H9 (cell line): ENCODE measurements around the gene WRAP53. TPM values are rescaled to one million over a fixed set of nuclear protein-coding genes. Genes with fewer than 3 reads are reported as not detected.

Source experiments
- DNase-seq: peaks from one replicate; pipeline ENCODE4 v3.0.0-alpha.2; 2017
- H2AFZ ChIP-seq: one replicate; pipeline ENCODE4 v1.6.1; 2013; ENCODE audit warnings: mild to moderate bottlenecking, low read length, control low read depth, moderate library complexity
- H2AK5ac ChIP-seq: 2 replicates; pipeline ENCODE4 v1.6.1; 2013; ENCODE audit warnings: low read length, control low read depth, mixed read lengths; ENCODE audit not compliant: insufficient read length
- H2BK120ac ChIP-seq: one replicate; pipeline ENCODE4 v1.6.1; 2013; ENCODE audit warnings: low read depth, mild to moderate bottlenecking, low read length, control low read depth, inconsistent platforms; ENCODE audit not compliant: poor library complexity, severe bottlenecking
- H2BK12ac ChIP-seq: 2 replicates; pipeline ENCODE4 v1.6.1; 2013; ENCODE audit warnings: low read length, control low read depth, mixed read lengths, low read depth; ENCODE audit not compliant: insufficient read length
- H2BK15ac ChIP-seq: 2 replicates; pipeline ENCODE4 v1.6.1; 2013; ENCODE audit warnings: low read depth, low read length, control low read depth
- H2BK20ac ChIP-seq: one replicate; pipeline ENCODE4 v1.6.1; 2013; ENCODE audit warnings: low read depth, mild to moderate bottlenecking, low read length, control low read depth, inconsistent platforms; ENCODE audit not compliant: poor library complexity, severe bottlenecking
- H2BK5ac ChIP-seq: 2 replicates; pipeline ENCODE4 v1.6.1; 2013; ENCODE audit warnings: low read length, control low read depth, mixed read lengths; ENCODE audit not compliant: insufficient read length
- H3K14ac ChIP-seq: 2 replicates; pipeline ENCODE4 v1.6.1; 2013; ENCODE audit warnings: low read length, control low read depth; ENCODE audit not compliant: insufficient read depth
- H3K18ac ChIP-seq: 2 replicates; pipeline ENCODE4 v1.6.1; 2013; ENCODE audit warnings: low read depth, mild to moderate bottlenecking, mixed read lengths, low read length, control low read depth; ENCODE audit not compliant: insufficient read length
- H3K23ac ChIP-seq: 2 replicates; pipeline ENCODE4 v1.6.1; 2013; ENCODE audit warnings: low read length, control low read depth, mixed read lengths, low read depth; ENCODE audit not compliant: insufficient read length
- H3K23me2 ChIP-seq: 2 replicates; pipeline ENCODE4 v1.6.1; 2013; ENCODE audit warnings: low read depth, mild to moderate bottlenecking, mixed read lengths, low read length, control low read depth; ENCODE audit not compliant: insufficient read length, poor library complexity, severe bottlenecking
- H3K27ac ChIP-seq: 2 replicates; pipeline ENCODE4 v1.5.1; 2013; ENCODE audit warnings: low read length, control low read depth, mixed read lengths, low read depth; ENCODE audit not compliant: insufficient read length
- H3K27me3 ChIP-seq: 2 replicates; pipeline ENCODE4 v1.6.1; 2013; ENCODE audit warnings: low read length, control low read depth, inconsistent platforms; ENCODE audit not compliant: insufficient read depth
- H3K4ac ChIP-seq: 2 replicates; pipeline ENCODE4 v1.6.1; 2013; ENCODE audit warnings: low read depth, mild to moderate bottlenecking, control low read depth, inconsistent platforms, low read length, moderate library complexity
- H3K4me1 ChIP-seq: 2 replicates; pipeline ENCODE4 v1.6.1; 2013; ENCODE audit warnings: low read length, control low read depth, inconsistent platforms; ENCODE audit not compliant: insufficient read depth
- H3K4me2 ChIP-seq: 2 replicates; pipeline ENCODE4 v1.6.1; 2013; ENCODE audit warnings: low read length, control low read depth, mixed read lengths; ENCODE audit not compliant: insufficient read length, insufficient read depth
- H3K56ac ChIP-seq: 2 replicates; pipeline ENCODE4 v1.6.1; 2013; ENCODE audit warnings: low read depth, mild to moderate bottlenecking, mixed read lengths, low read length, control low read depth; ENCODE audit not compliant: insufficient read length
- H3K79me1 ChIP-seq: 2 replicates; pipeline ENCODE4 v1.6.1; 2013; ENCODE audit warnings: low read depth, mild to moderate bottlenecking, moderate library complexity, low read length, control low read depth, inconsistent platforms; ENCODE audit not compliant: insufficient read depth, poor library complexity, severe bottlenecking
- H3K79me2 ChIP-seq: 2 replicates; pipeline ENCODE4 v1.6.1; 2013; ENCODE audit warnings: low read length, control low read depth, inconsistent platforms; ENCODE audit not compliant: insufficient read depth
- H3K9ac ChIP-seq: 2 replicates; pipeline ENCODE4 v1.6.1; 2013; ENCODE audit warnings: low read length, control low read depth, mixed read lengths; ENCODE audit not compliant: insufficient read length; ENCODE audit errors: extremely low read depth
- H3K9me3 ChIP-seq: one replicate; pipeline ENCODE4 v1.6.1; 2013; ENCODE audit warnings: low read depth, low read length, inconsistent platforms; ENCODE audit not compliant: control insufficient read depth
- H3T11ph ChIP-seq: one replicate; pipeline ENCODE4 v1.6.1; 2013; ENCODE audit warnings: mild to moderate bottlenecking, low read length, control low read depth, inconsistent platforms
- H4K20me1 ChIP-seq: one replicate; pipeline ENCODE4 v1.6.1; 2013; ENCODE audit not compliant: control insufficient read depth, insufficient read length, insufficient read depth
- H4K5ac ChIP-seq: 2 replicates; pipeline ENCODE4 v1.6.1; 2013; ENCODE audit warnings: low read depth, mild to moderate bottlenecking, mixed read lengths, low read length, control low read depth; ENCODE audit not compliant: insufficient read length
- H4K8ac ChIP-seq: replicated peaks from 2 replicates; pipeline ENCODE4 v1.6.1; 2013; ENCODE audit warnings: low read length, control low read depth, mixed read lengths, low read depth; ENCODE audit not compliant: insufficient read length
- H4K91ac ChIP-seq: 2 replicates; pipeline ENCODE4 v1.6.1; 2013; ENCODE audit warnings: low read depth, mild to moderate bottlenecking, moderate library complexity, mixed read lengths, low read length, control low read depth; ENCODE audit not compliant: insufficient read length
- H3K27ac Mint-ChIP-seq, 3 experiments: 2 replicates in 2 of 3; 3 replicates in 1 of 3; pipeline ENCODE4 v1.8.0; 2020 to 2021; ENCODE audit warnings: mixed read lengths in 3 of 3, mild to moderate bottlenecking in 1 of 3, moderate library complexity in 1 of 3
- H3K27me3 Mint-ChIP-seq: 2 replicates; pipeline ENCODE4 v1.8.0; 2021; ENCODE audit warnings: low read depth, mild to moderate bottlenecking, moderate library complexity, mixed read lengths
- H3K36me3 Mint-ChIP-seq, 3 experiments: 2 replicates in 2 of 3; 3 replicates in 1 of 3; pipeline ENCODE4 v1.8.0; 2020 to 2021; ENCODE audit warnings: low read depth in 3 of 3, mixed read lengths in 3 of 3; ENCODE audit not compliant: insufficient read depth in 1 of 3
- H3K4me1 Mint-ChIP-seq, 2 experiments: 2 replicates each; pipeline ENCODE4 v1.8.0; 2020; ENCODE audit warnings: mixed read lengths in 2 of 2
- H3K4me3 Mint-ChIP-seq, 2 experiments: 2 replicates in 1 of 2; 3 replicates in 1 of 2; pipeline ENCODE4 v1.8.0; 2020 to 2021; ENCODE audit warnings: mild to moderate bottlenecking in 2 of 2, mixed read lengths in 2 of 2, moderate library complexity in 1 of 2
- H3K9me3 Mint-ChIP-seq, 2 experiments: 2 replicates in 1 of 2; 3 replicates in 1 of 2; pipeline ENCODE4 v1.8.0; 2020; ENCODE audit warnings: mild to moderate bottlenecking in 2 of 2, mixed read lengths in 2 of 2, moderate library complexity in 1 of 2
- CTCF ChIP-seq: fragments of 200-600 bp; sonication (generic); conservative IDR thresholded peaks from 3 replicates; pipeline ENCODE4 v1.8.0; 2021; ENCODE audit warnings: antibody characterized with exemption, mild to moderate bottlenecking
- WGBS: extraction: QIAGEN DNeasy Blood & Tissue Kit; methylation state at CpG from one replicate; pipeline ENCODE4 v1.1.7; 2013; ENCODE audit warnings: missing lambda C conversion rate, low lambda C conversion rate, mixed read lengths; ENCODE audit not compliant: insufficient read length; ENCODE audit errors: extremely low coverage; 5-methylcytosine and 5-hydroxymethylcytosine counted together
- total RNA-seq: library from RNA; stranded (reverse); gene quantifications from 2 replicates; pipeline ENCODE4 v1.2.1, GENCODE V29; 2021

The WRAP53 gene
- total RNA-seq, 1 experiment from 2014 or later = 27.0 TPM

GRCh38 chr17:7715936-7716886 lies 27.9 kb downstream of the WRAP53 start:
- H2BK15ac ChIP-seq = no peak overlapping the region
- H3K56ac ChIP-seq = no peak overlapping the region
- no peak overlapping the region for H3K23ac ChIP-seq
- H3K27ac ChIP-seq = no peak overlapping the region
- no peak overlapping the region for H2AFZ ChIP-seq
- H3K27ac Mint-ChIP-seq = peak overlapping the region in 2 of 3 experiments; percentile 52 to 82; a peak in 4 of 7 replicates
- peaks cover 41 to 60% of the 10 kb centered on the region in 2 experiments for H3K4me1 Mint-ChIP-seq
- H4K5ac ChIP-seq = no peak overlapping the region
- WGBS = no CpG with 5 or more reads among the region's 20 CpGs
- H3T11ph ChIP-seq = no peak overlapping the region
- no peak overlapping the region for H4K91ac ChIP-seq
- H3K9me3 Mint-ChIP-seq = no peaks in the 10 kb centered on the region
- no peaks in the 10 kb centered on the region for H3K9me3 ChIP-seq
- peak overlapping the region; percentile 17; the same call in 1 of the 2 replicates for H3K14ac ChIP-seq
- H3K9ac ChIP-seq = no peak overlapping the region
- H3K18ac ChIP-seq = no peak overlapping the region
- H3K4me3 Mint-ChIP-seq = peak overlapping the region; percentile 78 to 87
- DNase-seq = peak; percentile 35
- H2AK5ac ChIP-seq = no peak overlapping the region
- no peak overlapping the region for H4K8ac ChIP-seq
- no peaks in the 10 kb centered on the region for H4K20me1 ChIP-seq
- H3K4ac ChIP-seq = no peak overlapping the region
- TF ChIP-seq CTCF = no peak
- no peak overlapping the region for H2BK12ac ChIP-seq
- no peaks in the 10 kb centered on the region; the same call in 1 of the 2 replicates for H3K27me3 ChIP-seq
- no peak overlapping the region for H2BK20ac ChIP-seq
- no peaks in the 10 kb centered on the region for H3K79me1 ChIP-seq
- H3K23me2 ChIP-seq = peaks cover 8% of the 10 kb centered on the region
- H3K79me2 ChIP-seq = no peaks in the 10 kb centered on the region
- no peak overlapping the region for H2BK5ac ChIP-seq
- no peak overlapping the region for H2BK120ac ChIP-seq
- peak overlapping the region; percentile 83 for H3K4me2 ChIP-seq
- peaks cover 68% of the 10 kb centered on the region for H3K27me3 Mint-ChIP-seq
- H3K4me1 ChIP-seq = no peaks in the 10 kb centered on the region; the same call in 1 of the 2 replicates
- H3K36me3 Mint-ChIP-seq = peaks cover 0 to 2% (median 0%) of the 10 kb centered on the region in 3 experiments; a peak in 2 of 7 replicates
